Measurements from ENCODE around the gene FAM181B. TPM values are rescaled to one million over a fixed set of nuclear protein-coding genes. Genes with fewer than 3 reads are reported as not detected.
A peak's percentile ranks its signal among the peaks of the same experiment; 100 is the strongest.

The FAM181B gene
- total and polyA plus RNA-seq, 2 donors (not counting 1 experiment from before 2014, with no cell fraction given): 0.17 TPM; not detected in 1

- H3K4me2 ChIP-seq (ENCODE audit: extremely low read depth, insufficient read depth, low read length): no peak overlapping the region
- H3K9ac ChIP-seq (ENCODE audit: insufficient read depth, low read length): no peak overlapping the region
- no peak overlapping the region for H3K4me3 ChIP-seq (replicated peaks in 1 of 4; ENCODE audit: control extremely low read depth in 1 of 4, insufficient read depth in 1 of 4, low read depth in 3 of 4, low read length in 4 of 4)
- no peaks in the 10 kb centered on the region for H4K20me1 ChIP-seq (ENCODE audit: control insufficient read depth, extremely low read depth, insufficient read depth, low read length)
- H2AFZ ChIP-seq (ENCODE audit: low read length): no peak overlapping the region
- no peak for TF ChIP-seq CTCF (conservative IDR thresholded peaks at IDR 0.05 in 1 of 2, IDR thresholded peaks at IDR 0.05 in 1 of 2; ENCODE audit: low read depth in 1 of 2, low read length in 2 of 2)
- TF ChIP-seq EZH2 (IDR thresholded peaks at IDR 0.05; ENCODE audit: low read length, missing control alignments): no peak
- H3K4me1 ChIP-seq (ENCODE audit: control insufficient read depth, extremely low read depth, insufficient read depth, low read length): no peaks in the 10 kb centered on the region
- H3K79me2 ChIP-seq (ENCODE audit: control insufficient read depth, insufficient read depth, low read length): no peaks in the 10 kb centered on the region
- no peaks in the 10 kb centered on the region for H3K27me3 ChIP-seq (ENCODE audit: control insufficient read depth, insufficient read depth, low read length)
- no peaks in the 10 kb centered on the region for H3K36me3 ChIP-seq (ENCODE audit: control insufficient read depth, insufficient read depth, low read length)
- H3K9me3 ChIP-seq (ENCODE audit: control insufficient read depth, insufficient read depth, low read depth, low read length): no peaks in the 10 kb centered on the region
- H3K27ac ChIP-seq (ENCODE audit: insufficient read depth, low read length): no peak overlapping the region
- DNase-seq (ENCODE audit: low read depth in 2 of 2): no peak
These were observed 47.5 kb downstream of the FAM181B start for GRCh38 chr11:82686211-82686610.

- DNase-seq (ENCODE audit: low read depth in 2 of 2): no peak
- H3K4me2 ChIP-seq (ENCODE audit: extremely low read depth, insufficient read depth, low read length): no peak overlapping the region
- H2AFZ ChIP-seq (ENCODE audit: low read length): no peak overlapping the region
- H3K4me1 ChIP-seq (ENCODE audit: control insufficient read depth, extremely low read depth, insufficient read depth, low read length): no peaks in the 10 kb centered on the region
- H3K27me3 ChIP-seq (ENCODE audit: control insufficient read depth, insufficient read depth, low read length): no peaks in the 10 kb centered on the region
- no peak for TF ChIP-seq CTCF (conservative IDR thresholded peaks at IDR 0.05 in 1 of 2, IDR thresholded peaks at IDR 0.05 in 1 of 2; ENCODE audit: low read depth in 1 of 2, low read length in 2 of 2)
- no peak overlapping the region for H3K9ac ChIP-seq (ENCODE audit: insufficient read depth, low read length)
- H3K9me3 ChIP-seq (ENCODE audit: control insufficient read depth, insufficient read depth, low read depth, low read length): no peaks in the 10 kb centered on the region
- H3K4me3 ChIP-seq (replicated peaks in 1 of 4; ENCODE audit: control extremely low read depth in 1 of 4, insufficient read depth in 1 of 4, low read depth in 3 of 4, low read length in 4 of 4): no peak overlapping the region
- no peak overlapping the region for H3K27ac ChIP-seq (ENCODE audit: insufficient read depth, low read length)
- H4K20me1 ChIP-seq (ENCODE audit: control insufficient read depth, extremely low read depth, insufficient read depth, low read length): no peaks in the 10 kb centered on the region
- H3K36me3 ChIP-seq (ENCODE audit: control insufficient read depth, insufficient read depth, low read length): no peaks in the 10 kb centered on the region
- no peaks in the 10 kb centered on the region for H3K79me2 ChIP-seq (ENCODE audit: control insufficient read depth, insufficient read depth, low read length)
These were observed 50.6 kb downstream of the FAM181B start for GRCh38 chr11:82683029-82683428.

- H3K27ac ChIP-seq (ENCODE audit: insufficient read depth, low read length): no peak overlapping the region
- H3K9ac ChIP-seq (ENCODE audit: insufficient read depth, low read length): no peak overlapping the region
- no peaks in the 10 kb centered on the region for H3K4me1 ChIP-seq (ENCODE audit: control insufficient read depth, extremely low read depth, insufficient read depth, low read length)
- no peak overlapping the region for H2AFZ ChIP-seq (ENCODE audit: low read length)
- TF ChIP-seq EZH2 (IDR thresholded peaks at IDR 0.05; ENCODE audit: low read length, missing control alignments): no peak
- peak; percentile 50 to 66 for TF ChIP-seq CTCF (conservative IDR thresholded peaks at IDR 0.05 in 1 of 2, IDR thresholded peaks at IDR 0.05 in 1 of 2; ENCODE audit: low read depth in 1 of 2, low read length in 2 of 2)
- DNase-seq (ENCODE audit: low read depth in 2 of 2): peak; percentile 63 to 84
- no peaks in the 10 kb centered on the region for H3K27me3 ChIP-seq (ENCODE audit: control insufficient read depth, insufficient read depth, low read length)
- H3K4me2 ChIP-seq (ENCODE audit: extremely low read depth, insufficient read depth, low read length): no peak overlapping the region
- no peaks in the 10 kb centered on the region for H4K20me1 ChIP-seq (ENCODE audit: control insufficient read depth, extremely low read depth, insufficient read depth, low read length)
- no peaks in the 10 kb centered on the region for H3K36me3 ChIP-seq (ENCODE audit: control insufficient read depth, insufficient read depth, low read length)
- H3K79me2 ChIP-seq (ENCODE audit: control insufficient read depth, insufficient read depth, low read length): no peaks in the 10 kb centered on the region
- no peak overlapping the region for H3K4me3 ChIP-seq (replicated peaks in 1 of 4; ENCODE audit: control extremely low read depth in 1 of 4, insufficient read depth in 1 of 4, low read depth in 3 of 4, low read length in 4 of 4)
- H3K9me3 ChIP-seq (ENCODE audit: control insufficient read depth, insufficient read depth, low read depth, low read length): no peaks in the 10 kb centered on the region
These were observed 51.5 kb downstream of the FAM181B start for GRCh38 chr11:82682003-82682751.

Data from fibroblast of lung (primary cell).